Upper lobe of left lung (tissue), 4 donors: ENCODE data around the gene MRPS18C.

ENCODE experiments used
- CTCF ChIP-seq, 6 experiments: fragments of 450-650 bp in 4 of 6; fragments of 200-600 bp in 2 of 6; sonication (generic) in 2 of 6; IDR thresholded peaks; one replicate each; pipeline ENCODE4 v1.5.1; 2016 to 2019; ENCODE audit warnings: antibody characterized with exemption in 6 of 6
- EP300 ChIP-seq, 4 donors: sonication (generic); formaldehyde crosslinking; IDR thresholded peaks; one replicate each; pipeline ENCODE4 v1.5.1; 2017; ENCODE audit warnings: antibody characterized with exemption in 4 of 4, control low read depth in 2 of 4

GRCh38 chr4:83440899-83441298 lies 15.0 kb upstream of the MRPS18C start:
- no peak for TF ChIP-seq CTCF (IDR thresholded peaks at IDR 0.05)
- no peak for TF ChIP-seq EP300 (IDR thresholded peaks at IDR 0.05)
